ENCODE measurements around the gene ATP11A.

GRCh38 chr13:112818698-112819045 lies 128.8 kb downstream of the ATP11A start:
- TF ChIP-seq EZH2phosphoT487 (IDR thresholded peaks at IDR 0.05; ENCODE audit: insufficient read depth, low read depth) (no peak), EZH2 (IDR thresholded peaks at IDR 0.05; ENCODE audit: insufficient read depth, poor library complexity, severe bottlenecking) (no peak)
